ENCODE results near the gene KCNK10.

GRCh38 chr14:88201851-88202250 lies 121.2 kb downstream of the KCNK10 start:
- TF ChIP-seq, protein P1, sequence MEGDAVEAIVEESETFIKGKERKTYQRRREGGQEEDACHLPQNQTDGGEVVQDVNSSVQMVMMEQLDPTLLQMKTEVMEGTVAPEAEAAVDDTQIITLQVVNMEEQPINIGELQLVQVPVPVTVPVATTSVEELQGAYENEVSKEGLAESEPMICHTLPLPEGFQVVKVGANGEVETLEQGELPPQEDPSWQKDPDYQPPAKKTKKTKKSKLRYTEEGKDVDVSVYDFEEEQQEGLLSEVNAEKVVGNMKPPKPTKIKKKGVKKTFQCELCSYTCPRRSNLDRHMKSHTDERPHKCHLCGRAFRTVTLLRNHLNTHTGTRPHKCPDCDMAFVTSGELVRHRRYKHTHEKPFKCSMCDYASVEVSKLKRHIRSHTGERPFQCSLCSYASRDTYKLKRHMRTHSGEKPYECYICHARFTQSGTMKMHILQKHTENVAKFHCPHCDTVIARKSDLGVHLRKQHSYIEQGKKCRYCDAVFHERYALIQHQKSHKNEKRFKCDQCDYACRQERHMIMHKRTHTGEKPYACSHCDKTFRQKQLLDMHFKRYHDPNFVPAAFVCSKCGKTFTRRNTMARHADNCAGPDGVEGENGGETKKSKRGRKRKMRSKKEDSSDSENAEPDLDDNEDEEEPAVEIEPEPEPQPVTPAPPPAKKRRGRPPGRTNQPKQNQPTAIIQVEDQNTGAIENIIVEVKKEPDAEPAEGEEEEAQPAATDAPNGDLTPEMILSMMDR (IDR thresholded peaks at IDR 0.05) = no peak
- TF ChIP-seq POLR2A (IDR thresholded peaks at IDR 0.05) = no peak
- TF ChIP-seq EP300 (IDR thresholded peaks at IDR 0.05) = no peak

Data from ovary (tissue), 3 donors.